H1 (cell line): ENCODE measurements around the gene MED12L. TPM values are rescaled to one million over a fixed set of nuclear protein-coding genes. Genes with fewer than 3 reads are reported as not detected.

Experiments used
- CTCF ChIA-PET: fragments of 300-600 bp; sonication (Branson Sonifier 250); formaldehyde crosslinking; loops from one replicate; lab custom pipeline; 2021; ENCODE audit not compliant: partially characterized antibody; lab: Charles Lee
- POLR2A ChIA-PET: fragments of 300-600 bp; sonication (Branson Sonifier 250); formaldehyde crosslinking; loops from one replicate; lab custom pipeline; 2021; ENCODE audit warnings: inconsistent platforms; ENCODE audit not compliant: partially characterized antibody; lab: Charles Lee
- DNase-seq, 2 experiments: peaks; one replicate each; pipeline versions ENCODE4 v3.0.0 to v3.0.0-alpha.2; 2010 to 2022; ENCODE audit warnings: low spot score in 2 of 2, low read depth in 1 of 2, mixed read lengths in 1 of 2
- FAIRE-seq: peaks from 2 replicates; lab custom pipeline; 2011; peaks lifted over from hg19 to GRCh38; lab: Jason Lieb, UNC
- H2AFZ ChIP-seq: 2 replicates; pipeline ENCODE4 v1.8.1; 2012; ENCODE audit warnings: low read length, inconsistent platforms
- H2AK5ac ChIP-seq: 2 replicates; pipeline ENCODE4 v1.6.1; 2013; ENCODE audit warnings: low read depth, low read length
- H2BK120ac ChIP-seq: replicated peaks from 2 replicates; pipeline ENCODE3; 2013; ENCODE audit warnings: low read depth, low read length, inconsistent platforms
- H2BK12ac ChIP-seq: 2 replicates; pipeline ENCODE4 v1.6.1; 2013; ENCODE audit warnings: low read depth, low read length
- H2BK15ac ChIP-seq: 2 replicates; pipeline ENCODE4 v1.6.1; 2013; ENCODE audit warnings: low read length
- H2BK20ac ChIP-seq: 2 replicates; pipeline ENCODE4 v1.6.1; 2013; ENCODE audit warnings: low read length
- H2BK5ac ChIP-seq: 2 replicates; pipeline ENCODE4 v1.6.1; 2013; ENCODE audit warnings: low read depth, low read length
- H3K14ac ChIP-seq: 2 replicates; pipeline ENCODE4 v1.6.1; 2013; ENCODE audit warnings: inconsistent platforms; ENCODE audit not compliant: insufficient read length
- H3K18ac ChIP-seq: 2 replicates; pipeline ENCODE4 v1.6.1; 2013; ENCODE audit warnings: low read length; ENCODE audit errors: extremely low read depth
- H3K23ac ChIP-seq: 2 replicates; pipeline ENCODE4 v1.6.1; 2013; ENCODE audit warnings: inconsistent platforms; ENCODE audit not compliant: insufficient read length
- H3K23me2 ChIP-seq: 2 replicates; pipeline ENCODE4 v1.6.1; 2013; ENCODE audit warnings: low read depth, low read length
- H3K27ac ChIP-seq: 2 replicates; pipeline ENCODE4 v1.6.1; 2011; ENCODE audit warnings: low read depth, low read length, inconsistent platforms
- H3K27me3 ChIP-seq, 4 experiments: replicated peaks in 1 of 4; 1 replicate in 1 of 4; 2 replicates in 3 of 4; pipeline versions ENCODE4 v1.6.1 to v1.8.1; 2011 to 2013; ENCODE audit warnings: low read length in 3 of 4, mild to moderate bottlenecking in 3 of 4, inconsistent platforms in 2 of 4, mixed read lengths in 2 of 4, moderate library complexity in 1 of 4; ENCODE audit not compliant: control insufficient read depth in 3 of 4, insufficient read depth in 3 of 4; ENCODE audit errors: extremely low read depth in 1 of 4
- H3K36me3 ChIP-seq, 4 experiments: 2 replicates each; pipeline versions ENCODE4 v1.6.1 to v1.8.1; 2011 to 2013; ENCODE audit warnings: mild to moderate bottlenecking in 4 of 4, low read length in 3 of 4, moderate library complexity in 2 of 4, control low read depth in 1 of 4, inconsistent platforms in 1 of 4; ENCODE audit not compliant: insufficient read depth in 4 of 4, control insufficient read depth in 2 of 4
- H3K4ac ChIP-seq: replicated peaks from 2 replicates; pipeline ENCODE3; 2013; ENCODE audit warnings: low read length, low read depth, mixed read lengths, inconsistent platforms; ENCODE audit not compliant: insufficient read length
- H3K4me1 ChIP-seq, 4 experiments: replicated peaks in 1 of 4; 1 replicate in 1 of 4; 2 replicates in 3 of 4; pipeline versions ENCODE4 v1.6.1 to v1.8.1; 2011 to 2013; ENCODE audit warnings: low read length in 3 of 4, inconsistent platforms in 2 of 4, mixed read lengths in 1 of 4; ENCODE audit not compliant: insufficient read depth in 4 of 4, control insufficient read depth in 3 of 4
- H3K4me2 ChIP-seq, 2 experiments: 2 replicates each; pipeline versions ENCODE4 v1.6.1 to v1.8.1; 2011 to 2013; ENCODE audit warnings: low read depth in 2 of 2, low read length in 2 of 2, control low read depth in 1 of 2, inconsistent platforms in 1 of 2, mild to moderate bottlenecking in 1 of 2; ENCODE audit not compliant: insufficient read depth in 1 of 2
- H3K4me3 ChIP-seq, 4 experiments: fragments of 200-600, 300-600 bp in 1 of 4; sonication (generic), shearing (Covaris generic), sonication (Bioruptor Twin) in 1 of 4; 2 replicates each; pipeline versions ENCODE4 v1.5.1 to v1.8.1; 2011 to 2016; ENCODE audit warnings: low read length in 4 of 4, low read depth in 3 of 4, control low read depth in 2 of 4, inconsistent platforms in 2 of 4, mild to moderate bottlenecking in 2 of 4, mixed read lengths in 1 of 4, moderate library complexity in 1 of 4; ENCODE audit not compliant: insufficient read depth in 2 of 4; ENCODE audit errors: extremely low read depth in 1 of 4
- H3K56ac ChIP-seq: replicated peaks from 2 replicates; pipeline ENCODE3; 2013; ENCODE audit warnings: low read depth, mild to moderate bottlenecking, mixed read lengths, low read length, inconsistent platforms; ENCODE audit not compliant: insufficient read length
- H3K79me1 ChIP-seq: 2 replicates; pipeline ENCODE4 v1.6.1; 2013; ENCODE audit warnings: low read depth, low read length, control low read depth
- H3K79me2 ChIP-seq, 2 experiments: 2 replicates each; pipeline versions ENCODE4 v1.6.1 to v1.8.1; 2012 to 2013; ENCODE audit warnings: low read length in 2 of 2, mild to moderate bottlenecking in 2 of 2, inconsistent platforms in 1 of 2; ENCODE audit not compliant: insufficient read depth in 2 of 2, control insufficient read depth in 1 of 2
- H3K9ac ChIP-seq, 4 experiments: replicated peaks in 1 of 4; 1 replicate in 1 of 4; 2 replicates in 3 of 4; pipeline versions ENCODE4 v1.6.1 to v1.8.1; 2011 to 2013; ENCODE audit warnings: low read depth in 3 of 4, low read length in 3 of 4, control low read depth in 2 of 4, mild to moderate bottlenecking in 2 of 4, moderate library complexity in 2 of 4, inconsistent platforms in 1 of 4; ENCODE audit errors: extremely low read depth in 1 of 4
- H3K9me3 ChIP-seq, 2 experiments: 2 replicates each; pipeline versions ENCODE4 v1.6.1 to v1.8.1; 2012 to 2013; ENCODE audit warnings: mild to moderate bottlenecking in 2 of 2, moderate library complexity in 2 of 2, control low read depth in 1 of 2, inconsistent platforms in 1 of 2, low read depth in 1 of 2, low read length in 1 of 2, mixed read lengths in 1 of 2; ENCODE audit not compliant: insufficient read depth in 2 of 2
- H4K20me1 ChIP-seq, 2 experiments: replicated peaks in 1 of 2; 2 replicates each; pipeline versions ENCODE3 to v1.8.1; 2011 to 2013; ENCODE audit warnings: inconsistent platforms in 2 of 2, low read length in 2 of 2, mild to moderate bottlenecking in 1 of 2; ENCODE audit not compliant: insufficient read depth in 2 of 2, control insufficient read depth in 1 of 2
- H4K5ac ChIP-seq: 2 replicates; pipeline ENCODE4 v1.6.1; 2013; ENCODE audit warnings: low read length, low read depth, mixed read lengths, inconsistent platforms; ENCODE audit not compliant: insufficient read length
- H4K8ac ChIP-seq: 2 replicates; pipeline ENCODE4 v1.8.0; 2013; ENCODE audit warnings: mild to moderate bottlenecking, moderate library complexity, low read length, inconsistent platforms; ENCODE audit not compliant: insufficient read depth; ENCODE audit errors: extremely low read depth
- H4K91ac ChIP-seq: replicated peaks from 2 replicates; pipeline ENCODE3; 2013; ENCODE audit warnings: low read length, mixed read lengths, inconsistent platforms; ENCODE audit not compliant: insufficient read length
- CHD1 ChIP-seq: IDR thresholded peaks from 2 replicates; pipeline ENCODE4 v1.6.1; 2012; ENCODE audit warnings: low read depth, low read length, improper control_type of control experiment
- CREB1 ChIP-seq: IDR thresholded peaks from 2 replicates; pipeline ENCODE4 v1.6.1; 2012; ENCODE audit warnings: inconsistent platforms
- E2F6 ChIP-seq: IDR thresholded peaks from 2 replicates; pipeline ENCODE4 v1.6.1; 2012; ENCODE audit warnings: inconsistent platforms
- EZH2 ChIP-seq: fragments of 200-600 bp; sonication (generic); IDR thresholded peaks from 2 replicates; pipeline ENCODE4 v1.7.1; 2012; ENCODE audit warnings: low read depth, mild to moderate bottlenecking, moderate library complexity, low read length, inconsistent platforms; ENCODE audit not compliant: severe bottlenecking
- GTF2F1 ChIP-seq: IDR thresholded peaks from 2 replicates; pipeline ENCODE4 v1.6.1; 2012; ENCODE audit warnings: low read depth, low read length, improper control_type of control experiment, borderline replicate concordance
- NANOG ChIP-seq: IDR thresholded peaks from 2 replicates; pipeline ENCODE4 v1.6.1; 2011; ENCODE audit warnings: low read length, low read depth, mild to moderate bottlenecking, inconsistent platforms; ENCODE audit not compliant: insufficient read depth, poor library complexity, severe bottlenecking
- RXRA ChIP-seq: IDR thresholded peaks from 2 replicates; pipeline ENCODE4 v1.6.1; 2011; ENCODE audit warnings: low read depth, mild to moderate bottlenecking, low read length, moderate library complexity; ENCODE audit not compliant: insufficient read depth
- TAF7 ChIP-seq: optimal IDR thresholded peaks from 2 replicates; pipeline ENCODE3; 2011; ENCODE audit warnings: low read depth, mild to moderate bottlenecking, inconsistent platforms, low read length, moderate library complexity, borderline replicate concordance
- TBP ChIP-seq: IDR thresholded peaks from 2 replicates; pipeline ENCODE4 v1.6.1; 2011; ENCODE audit warnings: low read depth, low read length, improper control_type of control experiment
- TEAD4 ChIP-seq: IDR thresholded peaks from 2 replicates; pipeline ENCODE4 v1.6.1; 2012; ENCODE audit warnings: low read depth, low read length, inconsistent platforms, mixed read lengths
- WGBS, 2 experiments: shearing (Covaris generic) in 1 of 2; methylation state at CpG; one replicate each; pipeline versions ENCODE4 v1.1.6 to v1.1.7; 2013 to 2015; ENCODE audit warnings: low lambda C conversion rate in 2 of 2, mixed read lengths in 2 of 2, inconsistent platforms in 1 of 2, low coverage in 1 of 2, missing lambda C conversion rate in 1 of 2; ENCODE audit not compliant: insufficient replicate concordance in 2 of 2, insufficient coverage in 1 of 2, insufficient read length in 1 of 2; ENCODE audit errors: extremely low coverage in 1 of 2, missing lambda C conversion rate in 1 of 2; 5-methylcytosine and 5-hydroxymethylcytosine counted together
- polyA plus RNA-seq, 7 experiments: library from polyadenylated mRNA; depleted of rRNA in 3 of 7; stranded (reverse) in 5 of 7; unstranded in 2 of 7; fragments of >200 nt in 5 of 7; fragments of 200-250 nt in 2 of 7; gene quantifications; 1 replicate in 5 of 7; 2 replicates in 1 of 7; 4 replicates in 1 of 7; pipeline versions ENCODE4 v1.2.1 to v1.2.3, GENCODE V29; 2011 to 2013; ENCODE audit warnings: missing spikeins in 2 of 7, mixed read lengths in 2 of 7
- total RNA-seq: library from RNA; stranded (reverse); fragmentation: NEBNext Ultra II Directional; extraction: Animal tissue kit (Norgen Biotek cat#: 25700); gene quantifications from 2 replicates; pipeline ENCODE4 v1.2.1, GENCODE V29; 2021

MED12L gene
- total and polyA plus RNA-seq, 2 of the 8 experiments (the other 6 are each of a cell fraction or from before 2014, with no cell fraction given) = 3.6 to 26.2 TPM

GRCh38 chr3:151315136-151315535, 229.7 kb downstream of the MED12L start:
- peaks cover 3 to 12% (median 6%) of the 10 kb centered on the region in 4 experiments; a peak in 4 of 7 replicates for H3K4me1 ChIP-seq
- H4K8ac ChIP-seq = no peak overlapping the region
- no peak overlapping the region for H4K91ac ChIP-seq
- no peak overlapping the region for H2AFZ ChIP-seq
- H2BK20ac ChIP-seq = no peak overlapping the region
- no peaks in the 10 kb centered on the region for H3K79me1 ChIP-seq
- DNase-seq (no peak), FAIRE-seq (no peak)
- H3K9me3 ChIP-seq = no peaks in the 10 kb centered on the region
- no peak overlapping the region for H3K9ac ChIP-seq
- H2AK5ac ChIP-seq = no peak overlapping the region
- no peak overlapping the region for H3K4me2 ChIP-seq
- H3K79me2 ChIP-seq = no peaks in the 10 kb centered on the region
- no peak overlapping the region for H2BK5ac ChIP-seq
- no peak overlapping the region for H4K5ac ChIP-seq
- H2BK120ac ChIP-seq = no peak overlapping the region
- no peak overlapping the region for H3K23ac ChIP-seq
- WGBS, 2 experiments = 86% methylated on average over 2 of the region's 2 CpGs; no CpG with 5 or more reads in 1 of the 2 experiments
- H3K56ac ChIP-seq = no peak overlapping the region
- no peaks in the 10 kb centered on the region for H3K36me3 ChIP-seq
- H3K27ac ChIP-seq = no peak overlapping the region
- TF ChIP-seq GTF2F1 = no peak
- no peak for TF ChIP-seq TEAD4
- TF ChIP-seq EZH2 = no peak
- no peak for TF ChIP-seq E2F6
- TF ChIP-seq CHD1 = no peak
- TF ChIP-seq RXRA = no peak
- TF ChIP-seq TBP = no peak
- no peak for TF ChIP-seq CREB1
- TF ChIP-seq NANOG = no peak
- TF ChIP-seq TAF7 = no peak
- no peaks in the 10 kb centered on the region for H3K27me3 ChIP-seq
- H2BK12ac ChIP-seq = no peak overlapping the region
- H2BK15ac ChIP-seq = no peak overlapping the region
- POLR2A ChIA-PET = no interaction called here
- CTCF ChIA-PET = interaction anchor here (1.0 kb wide), 1 partner anchor 22 kb away, joined by 3 read pairs; no protein-coding TSS in a partner anchor
- H3K4me3 ChIP-seq = no peak overlapping the region
- H3K14ac ChIP-seq = no peak overlapping the region
- H3K23me2 ChIP-seq = no peaks in the 10 kb centered on the region
- H3K18ac ChIP-seq = no peak overlapping the region
- H3K4ac ChIP-seq = no peak overlapping the region
- H4K20me1 ChIP-seq = no peaks in the 10 kb centered on the region
